ENCODE results near the gene KRT1. TPM values are rescaled to one million over a fixed set of nuclear protein-coding genes. Genes with fewer than 3 reads are reported as not detected.

The KRT1 gene
- total RNA-seq, 1 donor from 2014 or later: not detected

- H3K9me3 Mint-ChIP-seq (ENCODE audit: unreplicated experiment): no peaks in the 10 kb centered on the region
- no peaks in the 10 kb centered on the region for H3K4me1 Mint-ChIP-seq (ENCODE audit: low read depth, unreplicated experiment)
- H3K27me3 Mint-ChIP-seq (ENCODE audit: unreplicated experiment): peaks cover 3% of the 10 kb centered on the region
- TF ChIP-seq CTCF (IDR thresholded peaks at IDR 0.05; ENCODE audit: partially characterized antibody, unreplicated experiment): no peak
- H3K36me3 Mint-ChIP-seq (ENCODE audit: unreplicated experiment): no peaks in the 10 kb centered on the region
- no peak for DNase-seq
- H3K4me3 Mint-ChIP-seq (ENCODE audit: unreplicated experiment): no peak overlapping the region
- H3K27ac Mint-ChIP-seq (ENCODE audit: unreplicated experiment): no peak overlapping the region
Measured at GRCh38 chr12:52666471-52666870, 13.7 kb downstream of the KRT1 start.

GRCh38 chr12:52663420-52663819 is 16.8 kb downstream of the KRT1 start:
- peaks cover 2% of the 10 kb centered on the region for H3K9me3 Mint-ChIP-seq (ENCODE audit: unreplicated experiment)
- no peak for DNase-seq
- H3K4me3 Mint-ChIP-seq (ENCODE audit: unreplicated experiment): no peak overlapping the region
- H3K27me3 Mint-ChIP-seq (ENCODE audit: unreplicated experiment): peaks cover 1% of the 10 kb centered on the region
- no peak for TF ChIP-seq CTCF (IDR thresholded peaks at IDR 0.05; ENCODE audit: partially characterized antibody, unreplicated experiment)
- H3K27ac Mint-ChIP-seq (ENCODE audit: unreplicated experiment): no peak overlapping the region
- H3K36me3 Mint-ChIP-seq (ENCODE audit: unreplicated experiment): no peaks in the 10 kb centered on the region
- H3K4me1 Mint-ChIP-seq (ENCODE audit: low read depth, unreplicated experiment): no peaks in the 10 kb centered on the region

- TF ChIP-seq CTCF (IDR thresholded peaks at IDR 0.05; ENCODE audit: partially characterized antibody, unreplicated experiment): no peak
- Mint-ChIP-seq H3K4me1 (ENCODE audit: low read depth, unreplicated experiment) (no peaks in the 10 kb centered on the region), H3K36me3 (ENCODE audit: unreplicated experiment) (no peaks in the 10 kb centered on the region), H3K9me3 (ENCODE audit: unreplicated experiment) (peaks cover 2% of the 10 kb centered on the region), H3K27ac (ENCODE audit: unreplicated experiment) (no peak overlapping the region), H3K4me3 (ENCODE audit: unreplicated experiment) (no peak overlapping the region), H3K27me3 (ENCODE audit: unreplicated experiment) (no peaks in the 10 kb centered on the region)
- DNase-seq: no peak
Measured at GRCh38 chr12:52662918-52663229, 17.3 kb downstream of the KRT1 start.

- Mint-ChIP-seq H3K27me3 (ENCODE audit: unreplicated experiment) (no peaks in the 10 kb centered on the region), H3K27ac (ENCODE audit: unreplicated experiment) (no peak overlapping the region), H3K9me3 (ENCODE audit: unreplicated experiment) (peaks cover 2% of the 10 kb centered on the region), H3K36me3 (ENCODE audit: unreplicated experiment) (no peaks in the 10 kb centered on the region), H3K4me1 (ENCODE audit: low read depth, unreplicated experiment) (no peaks in the 10 kb centered on the region), H3K4me3 (ENCODE audit: unreplicated experiment) (no peak overlapping the region)
- no peak for DNase-seq
- no peak for TF ChIP-seq CTCF (IDR thresholded peaks at IDR 0.05; ENCODE audit: partially characterized antibody, unreplicated experiment)
Measured at GRCh38 chr12:52662093-52662917, 17.9 kb downstream of the KRT1 start.

- peaks cover 2% of the 10 kb centered on the region for H3K9me3 Mint-ChIP-seq (ENCODE audit: unreplicated experiment)
- H3K36me3 Mint-ChIP-seq (ENCODE audit: unreplicated experiment): no peaks in the 10 kb centered on the region
- H3K4me3 Mint-ChIP-seq (ENCODE audit: unreplicated experiment): no peak overlapping the region
- TF ChIP-seq CTCF (IDR thresholded peaks at IDR 0.05; ENCODE audit: partially characterized antibody, unreplicated experiment): no peak
- H3K27me3 Mint-ChIP-seq (ENCODE audit: unreplicated experiment): no peaks in the 10 kb centered on the region
- no peak overlapping the region for H3K27ac Mint-ChIP-seq (ENCODE audit: unreplicated experiment)
- H3K4me1 Mint-ChIP-seq (ENCODE audit: low read depth, unreplicated experiment): no peaks in the 10 kb centered on the region
- no peak for DNase-seq
Measured at GRCh38 chr12:52661668-52662067, 18.5 kb downstream of the KRT1 start.

Measured in glutamatergic neuron (in vitro differentiated cells).